HG02610 (cell line): ENCODE results near the gene WNT11.

ENCODE experiments used
- ATAC-seq: cut with Tn5 transposase; IDR thresholded peaks from one replicate; pipeline ENCODE4 v1.9.1; 2021; ENCODE audit warnings: mild to moderate bottlenecking, moderate library complexity; ENCODE audit not compliant: unreplicated experiment

WNT11 gene

GRCh38 chr11:76221365-76221764 lies 15.1 kb upstream of the WNT11 start:
- no peak for ATAC-seq

DNA sequence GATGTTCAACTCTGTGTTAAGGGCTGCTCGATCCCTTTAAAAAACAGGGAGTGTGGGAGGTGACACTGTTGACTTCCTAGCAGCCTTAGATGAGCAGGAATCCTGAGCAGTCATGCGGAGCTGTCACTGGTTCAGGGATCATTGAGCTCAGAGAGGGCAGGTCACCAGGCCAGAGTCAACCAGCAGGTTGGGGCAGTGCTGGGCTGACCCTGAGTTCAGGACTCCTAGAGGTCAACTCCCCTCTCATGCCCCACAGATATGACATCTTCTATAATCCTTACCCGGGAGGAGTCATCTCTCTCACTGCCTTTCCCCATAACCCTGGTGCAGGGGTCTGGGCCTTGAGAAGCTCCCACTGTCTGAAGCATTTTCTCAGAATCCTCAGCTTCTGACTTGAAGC lies 12.9 kb upstream of the WNT11 start:
- no peak for ATAC-seq

DNA sequence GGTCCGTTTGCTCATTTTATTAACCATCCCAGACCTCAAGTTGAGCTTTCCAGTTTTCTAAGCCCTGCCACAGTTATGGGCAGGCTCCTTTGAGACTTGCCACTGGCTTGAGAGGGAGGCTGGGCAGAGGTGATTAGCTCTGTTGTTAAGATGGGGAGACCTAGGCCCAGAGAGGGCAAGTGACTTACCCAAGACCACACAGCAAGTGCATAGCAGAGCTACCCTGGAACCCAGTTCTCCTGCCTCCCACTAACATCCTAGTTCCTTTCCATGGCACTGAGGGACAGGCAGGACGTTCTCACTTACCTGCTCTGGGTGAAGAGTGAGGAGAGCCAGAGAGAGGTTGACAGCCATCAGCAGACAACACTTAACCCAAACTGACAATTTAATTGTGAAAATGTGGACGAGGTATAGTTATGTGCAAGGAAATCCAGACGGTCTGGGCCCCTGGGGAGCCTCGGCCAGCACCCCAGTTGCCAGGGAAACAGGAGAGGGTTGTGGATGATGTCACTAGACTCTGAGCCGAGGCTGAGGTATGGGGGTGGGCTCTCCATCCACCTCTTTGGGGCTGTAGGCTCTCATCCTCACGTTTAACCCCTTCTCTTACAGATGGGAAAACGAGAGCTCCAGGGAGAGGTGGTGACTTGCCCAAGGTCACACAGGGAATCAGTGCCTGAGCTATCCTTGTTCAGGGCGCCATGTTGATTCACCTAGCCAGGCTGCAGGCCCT lies 12.3 kb upstream of the WNT11 start:
- ATAC-seq, result no peak

DNA sequence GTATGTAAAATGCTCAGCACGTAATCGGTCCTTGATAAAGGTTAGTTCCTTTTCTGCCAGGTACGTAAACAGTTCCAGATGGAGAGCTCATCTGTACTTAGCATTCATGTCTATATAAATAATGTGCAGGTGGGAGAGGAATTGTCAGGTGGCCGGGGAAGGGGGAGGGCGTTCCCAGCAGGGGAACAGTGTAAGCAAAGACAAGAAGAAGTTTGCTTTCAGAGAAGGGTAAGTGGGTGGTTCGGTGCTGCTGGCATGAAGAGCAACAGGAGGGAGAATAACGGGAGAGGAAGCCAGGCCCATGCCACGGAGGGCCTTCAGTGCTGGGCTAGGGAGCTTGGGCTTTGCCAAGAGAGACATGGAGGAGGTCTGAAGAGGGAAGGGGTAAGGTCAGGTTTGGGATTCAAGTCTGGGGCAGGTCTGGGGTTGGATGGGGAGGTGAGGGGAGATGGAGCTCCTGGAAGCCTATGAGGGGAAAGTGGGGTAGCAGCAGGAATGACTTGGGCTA lies 11.4 kb upstream of the WNT11 start:
- no peak for ATAC-seq

- ATAC-seq, result no peak
Measured at GRCh38 chr11:76216536-76217325, 10.4 kb upstream of the WNT11 start.

GRCh38 chr11:76215941-76216340 lies 9.6 kb upstream of the WNT11 start:
- no peak for ATAC-seq

DNA sequence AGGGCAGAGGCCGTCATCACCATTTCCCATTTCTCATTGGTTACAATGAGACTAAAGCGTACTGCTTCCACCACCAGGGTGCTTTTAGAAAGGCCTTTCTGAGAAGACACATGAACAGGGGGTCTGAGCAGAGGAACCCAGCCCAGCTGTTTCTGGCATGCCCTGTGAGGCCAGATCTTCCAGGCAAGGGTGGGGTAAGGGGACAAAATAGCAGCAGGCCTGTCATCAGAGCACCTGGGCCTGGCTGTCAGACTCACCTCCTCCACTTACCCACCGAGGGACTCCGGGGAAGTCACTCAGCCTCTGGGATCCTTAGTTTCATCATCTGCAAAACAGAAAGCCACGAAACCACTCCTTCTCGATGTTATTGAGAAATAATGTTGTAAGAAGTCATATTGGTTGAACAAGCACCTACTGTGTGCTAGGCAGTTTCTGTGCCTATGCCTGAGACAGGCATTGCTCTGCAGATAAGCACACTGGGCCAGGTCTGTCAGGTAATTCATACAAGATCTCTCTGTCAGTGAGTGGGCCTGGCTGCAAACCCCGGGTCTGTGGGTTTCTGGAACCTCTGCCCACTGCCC lies 8.8 kb upstream of the WNT11 start:
- ATAC-seq, result no peak

DNA sequence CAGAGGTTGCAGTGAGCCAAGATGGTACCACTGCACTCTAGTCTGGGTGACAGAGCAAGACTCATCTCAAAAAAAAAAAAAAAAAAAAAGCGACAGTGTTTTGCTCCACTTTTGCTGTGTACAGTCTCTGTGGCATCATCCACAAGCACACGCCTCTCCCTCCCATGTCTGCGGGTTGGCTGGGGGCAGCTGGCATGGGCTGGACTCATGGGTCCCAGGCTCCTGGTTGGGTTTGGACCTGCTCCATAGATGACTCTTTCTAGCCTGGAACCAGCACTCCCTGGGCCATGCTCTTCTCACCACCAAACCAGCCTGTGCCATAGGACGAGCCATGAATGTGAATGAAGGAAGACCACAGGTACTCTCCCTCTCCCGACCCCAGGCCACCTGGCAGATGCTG lies 7.9 kb upstream of the WNT11 start:
- no peak for ATAC-seq

GRCh38 chr11:76212086-76213035 lies 6.1 kb upstream of the WNT11 start:
- ATAC-seq, result no peak

DNA sequence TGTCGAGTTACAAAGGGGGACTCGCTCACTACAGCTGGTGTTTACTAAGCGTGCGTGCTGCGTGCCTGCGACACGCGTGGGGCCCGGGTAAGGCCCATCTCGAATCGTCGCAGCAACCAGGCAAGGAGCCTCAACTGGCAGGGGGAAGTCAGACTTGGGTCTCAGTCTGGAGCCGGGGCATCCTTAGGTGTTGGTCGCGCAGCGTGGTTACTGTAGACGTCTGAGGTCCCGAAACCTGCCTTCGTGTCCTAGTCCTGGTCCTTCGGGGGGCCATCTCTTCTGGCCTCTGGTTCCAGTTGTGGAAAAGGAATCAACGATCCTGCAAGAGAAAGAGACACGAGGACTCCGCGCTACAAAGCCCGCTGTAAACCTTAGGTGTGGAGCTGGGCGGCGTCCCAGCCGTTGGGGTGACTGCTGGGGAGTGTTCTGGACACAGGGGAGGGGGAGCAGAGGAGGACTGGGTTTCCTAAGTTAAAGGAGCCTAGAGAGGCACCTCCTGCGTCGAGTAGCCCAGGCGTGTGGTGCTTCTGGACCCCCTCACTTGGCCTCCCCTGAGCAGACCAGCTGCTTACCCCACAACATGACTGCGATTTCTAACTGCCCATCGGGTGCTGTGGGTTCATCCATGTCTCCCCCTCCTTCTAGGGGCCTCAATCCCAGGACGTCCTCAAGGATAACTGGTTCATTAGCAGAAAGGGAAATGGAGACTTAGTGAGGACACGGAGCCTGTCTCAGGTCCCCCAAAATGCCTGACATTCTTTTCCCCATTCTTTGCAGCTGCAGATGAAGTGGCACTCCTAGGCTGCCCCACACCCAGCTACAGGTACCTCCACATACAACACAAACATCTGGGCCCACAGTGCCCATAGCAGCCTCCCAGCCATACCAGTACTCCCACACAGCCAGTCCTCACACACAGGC lies 4.9 kb upstream of the WNT11 start:
- no peak for ATAC-seq

GRCh38 chr11:76209973-76210930 lies 4.0 kb upstream of the WNT11 start:
- no peak for ATAC-seq

DNA sequence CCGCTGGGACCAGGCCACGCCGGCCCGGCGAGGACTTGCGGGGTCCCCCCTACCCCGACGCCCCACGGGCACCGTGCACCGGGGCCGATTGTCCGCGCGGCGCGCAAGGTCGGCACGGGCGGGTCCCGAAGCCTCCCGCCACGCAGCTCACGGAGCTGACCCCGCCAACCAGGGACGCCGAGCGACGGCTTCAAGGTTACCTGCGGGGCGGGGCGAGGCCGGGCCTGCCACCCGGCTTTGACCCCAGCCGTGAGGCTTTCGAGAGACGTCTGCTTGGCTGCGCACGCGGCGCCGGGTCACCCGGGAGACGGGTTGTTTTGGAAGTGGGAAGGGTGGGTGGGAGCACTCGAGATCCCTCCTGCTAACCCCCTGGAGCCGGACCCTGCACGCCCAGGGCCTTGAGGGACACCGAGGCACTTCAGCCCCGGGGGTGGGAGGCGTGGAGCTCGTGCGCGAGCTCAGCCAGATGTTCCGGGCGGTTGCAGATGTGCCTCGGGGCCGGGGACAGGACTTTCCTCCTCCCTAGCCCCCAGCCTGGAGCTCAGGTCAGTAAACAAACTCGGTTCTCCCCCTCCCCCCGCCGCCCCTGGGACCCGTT lies 3.2 kb upstream of the WNT11 start:
- ATAC-seq, result no peak

- no peak for ATAC-seq
Measured at GRCh38 chr11:76208438-76209374, 2.4 kb upstream of the WNT11 start.

DNA sequence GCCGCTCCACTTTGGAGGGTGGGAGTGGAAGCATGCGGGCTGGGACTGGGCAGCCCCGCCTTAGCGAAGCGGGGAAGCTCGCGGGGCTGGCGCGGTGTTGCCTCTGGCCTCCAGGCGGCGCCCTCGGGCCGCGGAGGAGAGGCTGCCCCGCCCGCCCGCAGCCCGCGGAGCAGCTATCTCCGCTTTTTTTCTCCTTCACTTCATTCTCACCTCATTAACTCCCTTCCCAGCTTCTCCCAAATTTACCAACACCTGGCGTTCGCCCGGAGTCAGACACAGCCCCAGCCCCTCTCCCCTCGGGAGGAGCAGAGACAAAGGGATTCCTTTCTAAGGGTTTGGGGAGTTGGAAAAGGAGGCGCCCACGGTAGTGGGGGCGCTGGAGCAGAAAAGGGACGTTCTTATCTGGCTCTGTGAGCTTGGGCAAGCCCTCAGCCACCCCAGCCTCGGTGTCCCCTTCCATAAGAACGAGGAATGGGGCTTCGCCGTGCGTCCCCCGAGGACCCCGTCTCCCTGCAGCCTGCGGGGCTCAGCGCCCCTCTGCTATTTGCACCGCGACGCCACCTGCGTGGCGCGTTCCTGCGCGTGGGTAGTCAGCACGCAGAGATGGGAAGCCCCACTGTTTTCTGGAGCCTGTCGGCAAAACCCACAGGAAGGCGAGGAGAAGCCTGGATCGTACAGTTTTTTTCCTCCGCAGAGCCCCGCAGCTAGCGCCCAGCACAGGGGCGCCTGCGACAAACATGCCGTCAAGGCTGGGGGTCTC lies 1.5 kb upstream of the WNT11 start:
- peak; percentile 54 for ATAC-seq

DNA sequence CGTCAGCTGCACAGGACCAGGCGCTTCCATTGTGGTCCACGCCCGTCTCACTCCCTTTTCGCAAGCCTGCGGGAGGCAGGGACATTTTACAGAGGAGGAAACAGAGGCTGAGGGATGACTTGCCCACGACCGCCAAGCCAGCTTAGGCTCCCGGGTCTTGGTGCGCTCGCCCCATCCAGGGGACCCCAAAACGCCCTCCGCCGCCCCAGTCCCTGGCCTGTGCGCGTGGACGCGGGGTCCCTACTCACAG lies 300 bp downstream of the WNT11 start:
- no peak for ATAC-seq

DNA sequence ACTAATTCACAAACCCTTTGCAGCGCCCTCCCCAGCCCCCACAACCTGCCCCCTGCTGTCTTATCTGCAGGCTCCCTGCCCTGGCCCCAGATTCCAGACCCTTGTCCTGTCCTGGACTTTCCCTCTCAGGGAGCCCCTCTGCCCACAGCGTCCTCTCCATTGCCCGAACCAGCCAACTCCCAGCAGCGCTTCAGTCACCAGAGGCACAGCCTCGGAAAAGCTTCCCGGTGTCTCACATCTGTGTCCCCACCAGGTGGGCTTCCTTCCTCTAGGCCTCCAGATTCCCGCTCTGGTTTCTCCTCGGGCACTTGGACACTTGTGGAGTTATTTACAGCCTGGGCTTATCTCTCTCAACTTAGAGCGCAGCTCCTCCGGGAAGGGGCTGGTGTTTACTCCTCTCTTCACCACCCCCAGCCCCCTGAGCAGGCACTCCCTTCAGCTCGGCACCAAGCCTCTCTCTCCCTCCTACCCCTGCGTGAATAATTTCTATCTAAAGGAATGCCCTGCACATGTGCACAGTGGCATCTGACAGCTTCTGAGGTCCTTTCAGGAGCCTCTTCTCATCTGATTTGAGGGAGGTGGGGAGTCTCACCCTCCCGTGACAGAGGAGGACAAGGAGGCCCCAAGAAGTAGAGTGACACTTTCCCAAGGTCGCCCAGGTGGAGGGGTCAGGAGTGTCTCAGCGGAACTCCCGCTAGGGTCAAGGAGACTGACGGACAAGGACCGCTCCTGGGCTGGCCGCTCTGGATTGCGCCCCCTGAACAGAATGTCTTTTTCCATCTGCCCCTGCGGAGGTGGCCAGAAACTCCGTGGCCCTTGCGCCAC lies 838 bp downstream of the WNT11 start:
- ATAC-seq, result no peak
